Brain microvascular endothelial cell (primary cell): ENCODE results near the gene SLC9A3.

Experiments
- DNase-seq: peaks from one replicate; pipeline ENCODE4 v3.0.0-alpha.2; 2020
- H3K27ac ChIP-seq: fragments of 250-450 bp; sonication (Bioruptor Pico); 2 replicates; pipeline ENCODE4 v1.5.1; 2020; ENCODE audit warnings: mild to moderate bottlenecking, moderate library complexity
- H3K27me3 ChIP-seq: fragments of 250-450 bp; sonication (Bioruptor Pico); replicated peaks from 2 replicates; pipeline ENCODE4 v1.5.1; 2020; ENCODE audit warnings: mild to moderate bottlenecking
- H3K36me3 ChIP-seq: fragments of 250-450 bp; sonication (Bioruptor Pico); replicated peaks from 2 replicates; pipeline ENCODE4 v1.5.1; 2020; ENCODE audit warnings: mild to moderate bottlenecking
- H3K4me3 ChIP-seq: 2 replicates; pipeline ENCODE4 v1.5.1; 2011; ENCODE audit warnings: low read depth, mild to moderate bottlenecking, control low read depth, low read length, moderate library complexity
- CTCF ChIP-seq: IDR thresholded peaks from 2 replicates; pipeline ENCODE4 v1.5.1; 2011; ENCODE audit warnings: low read depth, mild to moderate bottlenecking, moderate library complexity, low read length, control low read depth, inconsistent platforms; ENCODE audit errors: missing control alignments
- in situ Hi-C: cut with HindIII; loops from 2 replicates; pipeline ENCODE4 v1.10.0; 2017; ENCODE audit warnings: low sequenced_read_pairs, low pct_ligation_motif_present

SLC9A3 gene

GRCh38 chr5:465591-466403, 58.5 kb downstream of the SLC9A3 start:
- TF ChIP-seq CTCF: no peak
- H3K36me3 ChIP-seq: peaks cover 33% of the 10 kb centered on the region
- DNase-seq: no peak
- in situ Hi-C loops: no loop called here
- H3K4me3 ChIP-seq: no peak overlapping the region
- H3K27me3 ChIP-seq: no peaks in the 10 kb centered on the region
- H3K27ac ChIP-seq: no peak overlapping the region

- no peak for DNase-seq
- in situ Hi-C loops: no loop called here
- Histone ChIP-seq H3K27me3 (no peaks in the 10 kb centered on the region), H3K36me3 (peaks cover 31% of the 10 kb centered on the region), H3K4me3 (no peak overlapping the region), H3K27ac (no peak overlapping the region)
- TF ChIP-seq CTCF: no peak
Measured at GRCh38 chr5:464843-465590, 59.2 kb downstream of the SLC9A3 start.

- no peak for TF ChIP-seq CTCF
- H3K27me3 ChIP-seq: no peaks in the 10 kb centered on the region
- peaks cover 28% of the 10 kb centered on the region for H3K36me3 ChIP-seq
- DNase-seq: no peak
- no peak overlapping the region for H3K4me3 ChIP-seq
- no peak overlapping the region for H3K27ac ChIP-seq
- in situ Hi-C loops: no loop called here
Measured at GRCh38 chr5:464446-464842, 59.8 kb downstream of the SLC9A3 start.

GRCh38 chr5:463952-464351, 60.3 kb downstream of the SLC9A3 start:
- no peak overlapping the region for H3K4me3 ChIP-seq
- H3K36me3 ChIP-seq: peaks cover 28% of the 10 kb centered on the region
- TF ChIP-seq CTCF: no peak
- DNase-seq: no peak
- in situ Hi-C loops: no loop called here
- H3K27me3 ChIP-seq: no peaks in the 10 kb centered on the region
- no peak overlapping the region for H3K27ac ChIP-seq

GRCh38 chr5:463301-463700, 60.9 kb downstream of the SLC9A3 start:
- H3K27me3 ChIP-seq: no peaks in the 10 kb centered on the region
- no peak overlapping the region for H3K27ac ChIP-seq
- no peak overlapping the region for H3K4me3 ChIP-seq
- H3K36me3 ChIP-seq: peaks cover 30% of the 10 kb centered on the region
- in situ Hi-C loops: no loop called here
- TF ChIP-seq CTCF: no peak
- no peak for DNase-seq
